ENCODE results near the gene GPR4.

DNA sequence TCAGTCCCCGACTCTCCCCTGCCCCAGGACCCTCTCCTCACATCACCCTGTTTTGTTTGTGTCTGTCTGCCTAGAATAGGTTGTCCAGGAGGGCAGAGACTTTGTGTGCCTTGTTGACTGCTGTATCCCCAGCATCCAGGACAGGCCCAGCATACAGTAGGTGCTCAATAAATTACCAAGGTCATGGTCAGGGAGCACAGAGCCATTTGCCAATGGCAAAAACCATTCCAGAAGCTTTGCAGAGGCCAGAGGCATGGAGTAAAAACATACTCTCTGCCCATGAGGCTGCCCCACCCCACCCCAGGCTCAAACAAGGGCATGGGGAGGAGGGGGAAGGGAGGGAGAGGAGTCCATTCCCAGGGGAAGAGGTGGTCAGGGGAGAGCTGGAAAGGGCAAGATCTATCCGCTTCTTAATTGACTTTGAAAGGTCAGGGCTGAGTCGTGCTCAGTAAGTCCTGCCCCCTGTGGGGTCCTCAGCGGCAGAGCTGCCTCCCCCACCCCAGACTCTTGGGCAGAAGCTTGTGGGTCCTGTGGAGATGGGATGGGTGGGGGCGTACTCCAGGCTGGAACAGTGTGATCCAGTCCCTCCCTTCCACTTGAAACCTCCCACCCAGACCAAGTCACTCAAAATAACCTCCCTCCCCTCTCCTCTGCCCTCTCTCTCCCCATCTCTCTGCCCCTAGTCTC lies 4.4 kb downstream of the GPR4 start:
- TF ChIP-seq CTCF (IDR thresholded peaks at IDR 0.05 in 8 of 11, conservative IDR thresholded peaks at IDR 0.05 in 3 of 11) (no peak), POLR2A (IDR thresholded peaks at IDR 0.05) (no peak), POLR2AphosphoS5 (IDR thresholded peaks at IDR 0.05) (no peak)
